Middle frontal gyrus (tissue), 1 donor: Measurements from ENCODE around the gene MCRS1.

Experiments used
- DNase-seq: peaks from one replicate; pipeline ENCODE4 v3.0.0-alpha.2; 2015; ENCODE audit warnings: low spot score; ENCODE audit errors: extremely low spot score

The MCRS1 gene

GRCh38 chr12:49582850-49583249, 14.9 kb upstream of the MCRS1 start:
- no peak for DNase-seq

GRCh38 chr12:49582201-49582600, 14.3 kb upstream of the MCRS1 start:
- DNase-seq, result no peak

GRCh38 chr12:49580572-49581535, 12.9 kb upstream of the MCRS1 start:
- DNase-seq, result peak; percentile 79

GRCh38 chr12:49578471-49579112, 10.7 kb upstream of the MCRS1 start:
- DNase-seq, result no peak

- no peak for DNase-seq
Measured at GRCh38 chr12:49577589-49578315, 9.8 kb upstream of the MCRS1 start.

GRCh38 chr12:49568442-49569162, 660 bp upstream of the MCRS1 start:
- no peak for DNase-seq

GRCh38 chr12:49567302-49567610, 686 bp downstream of the MCRS1 start:
- DNase-seq, result no peak

- no peak for DNase-seq
Measured at GRCh38 chr12:49566361-49566760, 1.6 kb downstream of the MCRS1 start.

- DNase-seq, result no peak
Measured at GRCh38 chr12:49565406-49566265, 2.3 kb downstream of the MCRS1 start.

- peak; percentile 24 for DNase-seq
Measured at GRCh38 chr12:49564686-49565405, 3.1 kb downstream of the MCRS1 start.

- DNase-seq, result no peak
Measured at GRCh38 chr12:49563951-49564685, 3.8 kb downstream of the MCRS1 start.

GRCh38 chr12:49562831-49563230, 5.1 kb downstream of the MCRS1 start:
- DNase-seq, result no peak

- DNase-seq, result no peak
Measured at GRCh38 chr12:49562233-49562632, 5.7 kb downstream of the MCRS1 start.

GRCh38 chr12:49560695-49561094, 7.2 kb downstream of the MCRS1 start:
- DNase-seq, result no peak

- no peak for DNase-seq
Measured at GRCh38 chr12:49559011-49559675, 8.8 kb downstream of the MCRS1 start.

- DNase-seq, result no peak
Measured at GRCh38 chr12:49558526-49558925, 9.4 kb downstream of the MCRS1 start.

GRCh38 chr12:49557917-49558215, 10.1 kb downstream of the MCRS1 start:
- no peak for DNase-seq

GRCh38 chr12:49557187-49557916, 10.6 kb downstream of the MCRS1 start:
- DNase-seq, result no peak
